Trophoblast cell (in vitro differentiated cells and primary cell): ENCODE results near the gene SHISA5.

Source experiments
- DNase-seq, 2 donors: peaks; one replicate each; pipeline ENCODE4 v3.0.0-alpha.2; 2016
- H2AFZ ChIP-seq: 2 replicates; pipeline ENCODE4 v1.6.1; 2013; ENCODE audit warnings: low read length, moderate library complexity, mild to moderate bottlenecking; ENCODE audit not compliant: insufficient read depth, poor library complexity
- H2AK5ac ChIP-seq: 2 replicates; pipeline ENCODE4 v1.6.1; 2013; ENCODE audit warnings: mild to moderate bottlenecking, low read length
- H2BK120ac ChIP-seq: 2 replicates; pipeline ENCODE4 v1.6.1; 2013; ENCODE audit warnings: low read length, mild to moderate bottlenecking, moderate library complexity; ENCODE audit not compliant: insufficient read depth, poor library complexity
- H2BK12ac ChIP-seq: 2 replicates; pipeline ENCODE4 v1.6.1; 2013; ENCODE audit warnings: mild to moderate bottlenecking, low read length, moderate library complexity
- H2BK5ac ChIP-seq: 2 replicates; pipeline ENCODE4 v1.6.1; 2013; ENCODE audit warnings: low read length, low read depth, moderate library complexity, mild to moderate bottlenecking; ENCODE audit not compliant: poor library complexity
- H3K14ac ChIP-seq: 2 replicates; pipeline ENCODE4 v1.6.1; 2013; ENCODE audit warnings: mild to moderate bottlenecking, low read length
- H3K18ac ChIP-seq: 2 replicates; pipeline ENCODE4 v1.6.1; 2013; ENCODE audit warnings: mild to moderate bottlenecking, low read length
- H3K23ac ChIP-seq: 2 replicates; pipeline ENCODE4 v1.6.1; 2013; ENCODE audit warnings: low read length
- H3K27ac ChIP-seq: 2 replicates; pipeline ENCODE4 v1.5.1; 2013; ENCODE audit warnings: low read depth, mild to moderate bottlenecking, inconsistent platforms, low read length, moderate library complexity
- H3K27me3 ChIP-seq: 2 replicates; pipeline ENCODE4 v1.6.1; 2013; ENCODE audit warnings: inconsistent platforms, mild to moderate bottlenecking, low read length, moderate library complexity; ENCODE audit not compliant: insufficient read depth
- H3K36me3 ChIP-seq, 2 experiments: 1 replicate in 1 of 2; 2 replicates in 1 of 2; pipeline ENCODE4 v1.6.1; 2013; ENCODE audit warnings: low read length in 2 of 2, mild to moderate bottlenecking in 2 of 2, moderate library complexity in 1 of 2; ENCODE audit not compliant: insufficient read depth in 2 of 2, control insufficient read depth in 1 of 2
- H3K4ac ChIP-seq: 2 replicates; pipeline ENCODE4 v1.6.1; 2013; ENCODE audit warnings: low read depth, mild to moderate bottlenecking, low read length, moderate library complexity
- H3K4me1 ChIP-seq, 2 experiments: 1 replicate in 1 of 2; 2 replicates in 1 of 2; pipeline ENCODE4 v1.6.1; 2013; ENCODE audit warnings: low read length in 2 of 2, mild to moderate bottlenecking in 2 of 2, moderate library complexity in 1 of 2; ENCODE audit not compliant: insufficient read depth in 2 of 2, control insufficient read depth in 1 of 2
- H3K4me2 ChIP-seq: 2 replicates; pipeline ENCODE4 v1.6.1; 2013; ENCODE audit warnings: inconsistent platforms, mild to moderate bottlenecking, low read length, moderate library complexity
- H3K4me3 ChIP-seq: 2 replicates; pipeline ENCODE4 v1.5.1; 2013; ENCODE audit warnings: mild to moderate bottlenecking, low read depth, low read length, inconsistent platforms
- H3K79me1 ChIP-seq: one replicate; pipeline ENCODE4 v1.6.1; 2013; ENCODE audit warnings: low read length
- H3K79me2 ChIP-seq: 2 replicates; pipeline ENCODE4 v1.6.1; 2013; ENCODE audit warnings: low read length, mild to moderate bottlenecking; ENCODE audit not compliant: control insufficient read depth, insufficient read depth, poor library complexity
- H3K9ac ChIP-seq: 2 replicates; pipeline ENCODE4 v1.6.1; 2013; ENCODE audit warnings: mild to moderate bottlenecking, low read length
- H3K9me3 ChIP-seq: 2 replicates; pipeline ENCODE4 v1.6.1; 2013; ENCODE audit warnings: low read depth, mild to moderate bottlenecking, control low read depth, inconsistent platforms, low read length; ENCODE audit not compliant: insufficient read depth
- H4K12ac ChIP-seq: 2 replicates; pipeline ENCODE4 v1.6.1; 2013; ENCODE audit warnings: low read depth, mild to moderate bottlenecking, low read length, moderate library complexity
- H4K8ac ChIP-seq: 2 replicates; pipeline ENCODE4 v1.6.1; 2013; ENCODE audit warnings: low read depth, mild to moderate bottlenecking, low read length, moderate library complexity
- H4K91ac ChIP-seq: one replicate; pipeline ENCODE4 v1.6.1; 2013; ENCODE audit warnings: low read depth, mild to moderate bottlenecking, low read length, moderate library complexity
- WGBS: extraction: QIAGEN DNeasy Blood & Tissue Kit; methylation state at CpG from one replicate; pipeline ENCODE4 v1.1.7; 2013; ENCODE audit warnings: missing lambda C conversion rate; ENCODE audit not compliant: insufficient read length, insufficient coverage; ENCODE audit errors: extremely low coverage; 5-methylcytosine and 5-hydroxymethylcytosine counted together

Gene SHISA5

DNA sequence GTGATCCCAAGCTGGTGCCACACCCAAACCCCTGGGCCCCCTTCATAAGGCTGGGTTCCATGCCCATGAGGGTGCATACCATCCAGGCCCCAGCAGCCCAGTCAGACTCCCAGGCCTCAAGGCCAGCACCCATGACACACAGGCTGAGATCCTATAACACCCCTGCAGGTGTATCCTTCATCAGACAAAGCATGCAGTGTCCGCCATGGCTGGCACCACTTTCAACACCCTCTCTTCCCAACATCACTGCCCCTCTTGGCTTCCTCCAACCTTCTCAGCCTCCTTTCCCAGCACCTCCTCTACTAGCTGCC, 67.5 kb downstream of the SHISA5 start:
- Histone ChIP-seq H3K27me3 (no peaks in the 10 kb centered on the region), H3K79me2 (peaks cover 7% of the 10 kb centered on the region), H2BK120ac (no peak overlapping the region), H4K8ac (no peak overlapping the region), H3K9me3 (no peaks in the 10 kb centered on the region), H2AK5ac (no peak overlapping the region), H2BK12ac (no peak overlapping the region), H2AFZ (no peak overlapping the region), H3K18ac (no peak overlapping the region), H3K4me3 (no peak overlapping the region), H3K36me3 (peaks cover 14 to 19% of the 10 kb centered on the region in 2 experiments), H3K27ac (no peak overlapping the region), H4K12ac (no peak overlapping the region), H2BK5ac (no peak overlapping the region), H3K23ac (no peak overlapping the region), H3K4me2 (no peak overlapping the region), H3K14ac (no peak overlapping the region), H3K9ac (no peak overlapping the region), H3K4me1 (peaks cover 24 to 28% of the 10 kb centered on the region in 2 experiments), H4K91ac (no peak overlapping the region), H3K4ac (no peak overlapping the region), H3K79me1 (peaks cover 8% of the 10 kb centered on the region)
- no CpG with 5 or more reads among the region's 1 CpG for WGBS
- no peak for DNase-seq

DNA sequence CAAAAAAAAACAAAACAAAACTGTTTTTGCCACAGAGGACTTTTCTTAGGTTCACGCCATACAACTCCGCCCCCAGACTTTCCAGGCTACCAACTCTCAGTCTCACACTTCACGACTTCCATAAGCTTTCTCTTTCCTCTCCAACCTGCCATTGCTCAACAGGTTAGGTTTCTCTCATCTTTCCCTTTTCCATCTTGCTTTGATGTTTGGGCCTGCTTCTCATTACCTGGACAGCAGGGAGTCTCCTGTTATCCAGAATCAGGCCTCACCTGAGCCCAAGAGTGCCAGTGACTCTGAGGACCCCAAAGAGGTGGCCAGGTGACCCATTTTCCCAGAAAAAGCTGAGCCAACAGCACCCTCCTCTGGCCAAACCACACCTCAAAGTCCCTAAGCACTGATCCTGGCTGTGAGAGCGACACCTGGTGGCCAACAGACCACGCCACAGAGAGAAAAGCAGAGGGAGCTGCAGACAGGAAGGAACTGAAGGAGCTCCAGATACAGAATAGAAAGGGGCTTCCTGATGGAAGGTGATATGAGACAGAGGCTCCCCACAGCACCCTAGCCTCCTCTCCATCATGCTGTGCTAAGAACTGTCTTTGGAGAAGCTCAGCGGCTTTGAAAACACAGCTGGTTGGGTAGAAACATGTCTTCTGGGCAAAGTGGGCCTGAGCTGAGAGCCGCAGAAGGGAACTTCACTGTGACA, 68.0 kb downstream of the SHISA5 start:
- H3K18ac ChIP-seq, result no peak overlapping the region
- H3K14ac ChIP-seq, result no peak overlapping the region
- H3K27me3 ChIP-seq, result no peaks in the 10 kb centered on the region
- no peak overlapping the region for H3K4me3 ChIP-seq
- DNase-seq, result peak; percentile 73 to 90
- H2BK12ac ChIP-seq, result no peak overlapping the region
- no CpG with 5 or more reads among the region's 7 CpGs for WGBS
- peaks cover 24 to 27% of the 10 kb centered on the region in 2 experiments for H3K4me1 ChIP-seq
- H3K79me1 ChIP-seq, result peaks cover 8% of the 10 kb centered on the region
- H3K79me2 ChIP-seq, result peaks cover 7% of the 10 kb centered on the region
- H3K23ac ChIP-seq, result no peak overlapping the region
- H2BK120ac ChIP-seq, result no peak overlapping the region
- no peak overlapping the region for H3K4me2 ChIP-seq
- H4K8ac ChIP-seq, result no peak overlapping the region
- no peak overlapping the region for H4K12ac ChIP-seq
- no peak overlapping the region for H2BK5ac ChIP-seq
- H3K27ac ChIP-seq, result no peak overlapping the region
- no peaks in the 10 kb centered on the region for H3K9me3 ChIP-seq
- H4K91ac ChIP-seq, result no peak overlapping the region
- H2AFZ ChIP-seq, result no peak overlapping the region
- no peak overlapping the region for H2AK5ac ChIP-seq
- no peak overlapping the region for H3K9ac ChIP-seq
- peaks cover 14 to 19% of the 10 kb centered on the region in 2 experiments for H3K36me3 ChIP-seq
- no peak overlapping the region for H3K4ac ChIP-seq

DNA sequence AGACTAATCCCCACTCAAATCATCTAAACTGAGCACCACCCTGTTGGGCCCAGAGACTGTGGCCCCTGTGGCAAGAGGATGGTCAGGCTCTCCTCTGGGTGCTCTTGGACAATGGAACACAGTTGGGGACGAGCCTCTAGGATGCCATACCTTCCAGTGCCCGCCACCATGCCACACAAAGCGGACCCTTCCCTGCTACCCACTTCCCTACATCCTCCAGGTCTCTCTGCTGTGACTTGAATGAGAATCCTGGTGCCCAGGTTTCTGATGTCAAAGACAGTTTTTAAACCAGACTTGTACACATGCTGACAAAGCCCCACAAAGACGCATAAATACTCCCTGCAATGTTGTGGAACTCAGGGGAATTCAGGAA, 68.8 kb downstream of the SHISA5 start:
- H2AK5ac ChIP-seq, result no peak overlapping the region
- no peak overlapping the region for H3K9ac ChIP-seq
- no peak overlapping the region for H4K12ac ChIP-seq
- no peak overlapping the region for H3K14ac ChIP-seq
- peak overlapping the region; percentile 22 for H4K91ac ChIP-seq
- H2AFZ ChIP-seq, result no peak overlapping the region
- H3K27ac ChIP-seq, result no peak overlapping the region
- H3K4me3 ChIP-seq, result no peak overlapping the region
- H2BK12ac ChIP-seq, result peak overlapping the region; percentile 45
- H3K27me3 ChIP-seq, result no peaks in the 10 kb centered on the region
- peaks cover 14 to 19% of the 10 kb centered on the region in 2 experiments for H3K36me3 ChIP-seq
- H3K4ac ChIP-seq, result no peak overlapping the region
- peaks cover 1% of the 10 kb centered on the region for H3K79me2 ChIP-seq
- peaks cover 30 to 33% of the 10 kb centered on the region in 2 experiments for H3K4me1 ChIP-seq
- no peak overlapping the region for H2BK5ac ChIP-seq
- no peak overlapping the region for H4K8ac ChIP-seq
- no peak overlapping the region for H3K23ac ChIP-seq
- no peak overlapping the region for H3K4me2 ChIP-seq
- H3K18ac ChIP-seq, result no peak overlapping the region
- no peak overlapping the region for H2BK120ac ChIP-seq
- no peak for DNase-seq
- no CpG with 5 or more reads among the region's 4 CpGs for WGBS
- H3K79me1 ChIP-seq, result peaks cover 9% of the 10 kb centered on the region
- no peaks in the 10 kb centered on the region for H3K9me3 ChIP-seq

DNA sequence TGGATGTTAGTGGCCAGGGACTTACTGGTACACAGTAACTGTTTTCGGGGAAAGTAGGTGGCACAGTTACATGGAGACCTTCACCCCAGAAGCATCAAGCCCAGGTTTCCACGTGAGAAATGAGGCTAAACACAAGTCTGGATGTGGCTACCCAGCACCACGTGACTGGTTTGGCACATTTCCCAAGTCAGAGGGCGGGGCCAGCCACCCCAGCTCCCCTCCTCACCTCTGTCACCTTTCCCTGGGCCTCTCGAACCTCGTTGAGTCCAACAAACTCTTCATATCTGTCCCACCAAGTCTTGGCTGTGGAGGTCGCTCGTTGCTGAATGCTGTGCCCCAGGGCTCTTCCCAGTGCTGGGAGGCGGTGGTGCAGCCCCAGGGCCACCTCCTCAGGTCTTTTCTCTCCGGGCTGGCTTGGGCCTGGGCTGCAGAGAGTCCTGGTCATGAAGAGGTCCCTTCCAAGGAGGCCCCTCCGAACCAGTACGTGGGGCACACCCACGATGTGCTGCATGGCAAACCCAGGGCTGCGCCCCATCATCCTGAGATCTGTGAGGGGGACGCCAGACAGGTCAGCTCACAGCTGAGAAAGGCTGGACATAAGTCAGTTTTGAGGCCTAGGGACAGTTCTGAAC, 69.3 kb downstream of the SHISA5 start:
- Histone ChIP-seq H3K9me3 (no peaks in the 10 kb centered on the region), H3K18ac (peak overlapping the region; percentile 27), H3K27ac (no peak overlapping the region), H4K8ac (no peak overlapping the region), H3K4ac (no peak overlapping the region), H3K4me2 (no peak overlapping the region), H3K4me3 (no peak overlapping the region), H3K27me3 (no peaks in the 10 kb centered on the region), H2BK12ac (peak overlapping the region; percentile 45), H3K9ac (no peak overlapping the region), H3K79me2 (peaks cover under 1% of the 10 kb centered on the region), H3K4me1 (peaks cover 31 to 35% of the 10 kb centered on the region in 2 experiments), H3K23ac (no peak overlapping the region), H2AK5ac (no peak overlapping the region), H3K14ac (no peak overlapping the region), H2BK5ac (no peak overlapping the region), H2BK120ac (peak overlapping the region; percentile 35), H3K36me3 (peaks cover 14 to 19% of the 10 kb centered on the region in 2 experiments), H2AFZ (no peak overlapping the region), H4K91ac (peak overlapping the region; percentile 22), H4K12ac (no peak overlapping the region), H3K79me1 (peaks cover 10% of the 10 kb centered on the region)
- no CpG with 5 or more reads among the region's 15 CpGs for WGBS
- DNase-seq, result no peak
